Measurements from ENCODE around the gene DICER1. TPM values are rescaled to one million over a fixed set of nuclear protein-coding genes. Genes with fewer than 3 reads are reported as not detected.

The DICER1 gene
- total RNA-seq, 1 experiment from 2014 or later = 32.7 TPM

DNA sequence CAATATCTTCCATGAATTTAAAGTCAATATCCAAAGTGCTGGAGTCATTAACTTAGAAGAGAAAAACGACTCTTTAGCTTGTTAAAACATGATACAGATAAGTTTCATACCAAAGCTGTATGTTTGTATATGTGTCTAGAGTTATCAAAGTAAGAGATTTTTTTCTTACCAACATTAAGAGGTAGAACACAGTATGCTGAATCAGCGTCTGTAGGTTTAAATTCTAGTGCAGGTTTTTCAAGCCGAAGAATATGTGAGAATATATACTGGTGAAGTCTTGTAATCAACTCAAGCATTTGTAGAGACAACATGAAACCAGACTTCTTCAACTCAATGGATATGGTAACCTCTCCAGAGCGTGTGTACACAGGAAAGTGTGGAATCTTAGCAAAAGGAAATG lies 49.6 kb downstream of the DICER1 start:
- H3K9me3 ChIP-seq (ENCODE audit: control insufficient read depth, insufficient read depth, low read depth, low read length) = no peaks in the 10 kb centered on the region
- H3K4me3 ChIP-seq (ENCODE audit: low read depth in 2 of 2, low read length in 2 of 2) = no peak overlapping the region
- ChIA-PET POLR2A (no interaction called here), CTCF (interaction anchor here (0.6 kb wide), 1 partner anchor 323 kb away, joined by 4 read pairs; no protein-coding TSS in a partner anchor)
- no peak for DNase-seq (ENCODE audit: low read depth, low spot score)
- peaks cover 22% of the 10 kb centered on the region for H3K36me3 ChIP-seq (ENCODE audit: control insufficient read depth, insufficient read depth, low read length)
- no peak overlapping the region for H3K27ac ChIP-seq (ENCODE audit: low read length)
- no peaks in the 10 kb centered on the region for H3K4me1 ChIP-seq (ENCODE audit: control insufficient read depth, insufficient read depth, low read length)
- in situ Hi-C loops (cut with HindIII; ENCODE audit: low pct_unique_long_range_greater_than_20kb, low sequenced_read_pairs) = no loop called here
- ATAC-seq = no peak
- H3K27me3 ChIP-seq (ENCODE audit: control insufficient read depth, insufficient read depth, low read length) = no peaks in the 10 kb centered on the region
- TF ChIP-seq, protein P1, sequence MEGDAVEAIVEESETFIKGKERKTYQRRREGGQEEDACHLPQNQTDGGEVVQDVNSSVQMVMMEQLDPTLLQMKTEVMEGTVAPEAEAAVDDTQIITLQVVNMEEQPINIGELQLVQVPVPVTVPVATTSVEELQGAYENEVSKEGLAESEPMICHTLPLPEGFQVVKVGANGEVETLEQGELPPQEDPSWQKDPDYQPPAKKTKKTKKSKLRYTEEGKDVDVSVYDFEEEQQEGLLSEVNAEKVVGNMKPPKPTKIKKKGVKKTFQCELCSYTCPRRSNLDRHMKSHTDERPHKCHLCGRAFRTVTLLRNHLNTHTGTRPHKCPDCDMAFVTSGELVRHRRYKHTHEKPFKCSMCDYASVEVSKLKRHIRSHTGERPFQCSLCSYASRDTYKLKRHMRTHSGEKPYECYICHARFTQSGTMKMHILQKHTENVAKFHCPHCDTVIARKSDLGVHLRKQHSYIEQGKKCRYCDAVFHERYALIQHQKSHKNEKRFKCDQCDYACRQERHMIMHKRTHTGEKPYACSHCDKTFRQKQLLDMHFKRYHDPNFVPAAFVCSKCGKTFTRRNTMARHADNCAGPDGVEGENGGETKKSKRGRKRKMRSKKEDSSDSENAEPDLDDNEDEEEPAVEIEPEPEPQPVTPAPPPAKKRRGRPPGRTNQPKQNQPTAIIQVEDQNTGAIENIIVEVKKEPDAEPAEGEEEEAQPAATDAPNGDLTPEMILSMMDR (IDR thresholded peaks at IDR 0.05) = no peak
- TF ChIP-seq REST (IDR thresholded peaks at IDR 0.05; ENCODE audit: insufficient read depth in 1 of 2, low read depth in 2 of 2, low read length in 1 of 2) (no peak), POLR2AphosphoS5 (IDR thresholded peaks at IDR 0.05; ENCODE audit: low read depth, low read length) (no peak), TCF7L2 (IDR thresholded peaks at IDR 0.05; ENCODE audit: low read depth, low read length) (no peak), SIN3A (IDR thresholded peaks at IDR 0.05; ENCODE audit: borderline replicate concordance, insufficient read depth, low read depth, low read length) (no peak)
- intact Hi-C loops (cut with micrococcal nuclease; ENCODE audit: unreplicated experiment) = no loop called here
- no TSS peak for BruUV-seq (replicated peaks)

DNA sequence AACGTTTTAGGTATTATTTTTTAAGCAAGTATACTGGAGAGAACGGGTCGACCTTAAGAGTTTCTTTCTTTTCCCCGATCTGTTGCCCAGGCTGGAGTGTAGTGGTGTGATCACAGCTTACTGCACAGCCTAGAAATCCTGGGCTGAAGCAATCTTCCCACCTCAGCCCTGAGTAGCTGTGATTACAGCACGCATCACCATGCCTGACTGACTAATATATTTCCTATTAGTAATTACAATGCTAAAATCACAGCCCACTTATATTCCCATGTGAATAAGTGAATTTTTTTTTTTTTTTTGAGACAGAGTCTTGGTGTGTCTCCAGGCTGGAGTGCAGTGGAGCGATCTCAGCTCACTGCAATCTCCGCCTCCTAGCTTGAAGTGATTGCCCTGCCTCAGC lies 50.4 kb downstream of the DICER1 start:
- ChIA-PET POLR2A (no interaction called here), CTCF (interaction anchor here (0.6 kb wide), 1 partner anchor 323 kb away, joined by 4 read pairs; no protein-coding TSS in a partner anchor)
- Histone ChIP-seq H3K4me1 (ENCODE audit: control insufficient read depth, insufficient read depth, low read length) (no peaks in the 10 kb centered on the region), H3K27me3 (ENCODE audit: control insufficient read depth, insufficient read depth, low read length) (no peaks in the 10 kb centered on the region), H3K36me3 (ENCODE audit: control insufficient read depth, insufficient read depth, low read length) (peaks cover 24% of the 10 kb centered on the region), H3K4me3 (ENCODE audit: low read depth in 2 of 2, low read length in 2 of 2) (no peak overlapping the region), H3K27ac (ENCODE audit: low read length) (no peak overlapping the region), H3K9me3 (ENCODE audit: control insufficient read depth, insufficient read depth, low read depth, low read length) (no peaks in the 10 kb centered on the region)
- intact Hi-C loops (cut with micrococcal nuclease; ENCODE audit: unreplicated experiment) = no loop called here
- DNase-seq (ENCODE audit: low read depth, low spot score) = no peak
- no peak for ATAC-seq
- no TSS peak for BruUV-seq (replicated peaks)
- TF ChIP-seq, protein P1 (IDR thresholded peaks at IDR 0.05) = no peak
- no peak for TF ChIP-seq SIN3A (IDR thresholded peaks at IDR 0.05; ENCODE audit: borderline replicate concordance, insufficient read depth, low read depth, low read length)
- TF ChIP-seq TCF7L2 (IDR thresholded peaks at IDR 0.05; ENCODE audit: low read depth, low read length) = no peak
- no peak for TF ChIP-seq POLR2AphosphoS5 (IDR thresholded peaks at IDR 0.05; ENCODE audit: low read depth, low read length)
- no peak for TF ChIP-seq REST (IDR thresholded peaks at IDR 0.05; ENCODE audit: insufficient read depth in 1 of 2, low read depth in 2 of 2, low read length in 1 of 2)
- in situ Hi-C loops (cut with HindIII; ENCODE audit: low pct_unique_long_range_greater_than_20kb, low sequenced_read_pairs) = no loop called here
